GM10266 (cell line): ENCODE data around the gene KCNA5.

Source experiments
- DNase-seq: peaks from one replicate; pipeline ENCODE4 v3.0.0; 2012; ENCODE audit errors: extremely low spot score
- TF ChIP-seq, protein P1 (sequence below): IDR thresholded peaks from 2 replicates; pipeline ENCODE4 v1.5.1; 2012; ENCODE audit warnings: mild to moderate bottlenecking, low read depth; ENCODE audit not compliant: control insufficient read depth, insufficient read depth; ENCODE audit errors: missing control alignments

The KCNA5 gene

GRCh38 chr12:5034603-5035002, 9.1 kb upstream of the KCNA5 start:
- TF ChIP-seq, protein P1, sequence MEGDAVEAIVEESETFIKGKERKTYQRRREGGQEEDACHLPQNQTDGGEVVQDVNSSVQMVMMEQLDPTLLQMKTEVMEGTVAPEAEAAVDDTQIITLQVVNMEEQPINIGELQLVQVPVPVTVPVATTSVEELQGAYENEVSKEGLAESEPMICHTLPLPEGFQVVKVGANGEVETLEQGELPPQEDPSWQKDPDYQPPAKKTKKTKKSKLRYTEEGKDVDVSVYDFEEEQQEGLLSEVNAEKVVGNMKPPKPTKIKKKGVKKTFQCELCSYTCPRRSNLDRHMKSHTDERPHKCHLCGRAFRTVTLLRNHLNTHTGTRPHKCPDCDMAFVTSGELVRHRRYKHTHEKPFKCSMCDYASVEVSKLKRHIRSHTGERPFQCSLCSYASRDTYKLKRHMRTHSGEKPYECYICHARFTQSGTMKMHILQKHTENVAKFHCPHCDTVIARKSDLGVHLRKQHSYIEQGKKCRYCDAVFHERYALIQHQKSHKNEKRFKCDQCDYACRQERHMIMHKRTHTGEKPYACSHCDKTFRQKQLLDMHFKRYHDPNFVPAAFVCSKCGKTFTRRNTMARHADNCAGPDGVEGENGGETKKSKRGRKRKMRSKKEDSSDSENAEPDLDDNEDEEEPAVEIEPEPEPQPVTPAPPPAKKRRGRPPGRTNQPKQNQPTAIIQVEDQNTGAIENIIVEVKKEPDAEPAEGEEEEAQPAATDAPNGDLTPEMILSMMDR = no peak
- no peak for DNase-seq

- TF ChIP-seq, protein P1 = no peak
- DNase-seq = no peak
These were observed 8.1 kb upstream of the KCNA5 start for GRCh38 chr12:5035618-5036017.

DNA sequence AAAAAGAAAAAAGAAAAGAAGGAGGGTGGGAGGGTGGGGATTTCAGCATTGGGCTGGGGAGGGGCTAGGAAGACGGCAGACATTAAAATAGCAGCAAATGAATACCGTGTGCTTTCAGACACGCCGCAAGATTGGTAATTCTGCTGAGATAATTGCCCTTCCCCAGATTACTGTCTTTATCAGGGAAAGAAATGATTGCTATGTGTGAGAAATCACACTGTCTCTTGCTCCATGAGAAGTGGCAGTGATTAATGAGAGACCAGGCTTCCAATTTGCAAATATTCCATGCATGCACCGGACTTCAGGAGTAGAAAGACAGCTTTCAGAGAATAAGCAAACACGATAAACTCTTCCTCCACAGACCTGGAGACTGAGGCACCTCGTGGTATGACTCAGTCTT, 7.6 kb upstream of the KCNA5 start:
- TF ChIP-seq, protein P1 = no peak
- no peak for DNase-seq

DNA sequence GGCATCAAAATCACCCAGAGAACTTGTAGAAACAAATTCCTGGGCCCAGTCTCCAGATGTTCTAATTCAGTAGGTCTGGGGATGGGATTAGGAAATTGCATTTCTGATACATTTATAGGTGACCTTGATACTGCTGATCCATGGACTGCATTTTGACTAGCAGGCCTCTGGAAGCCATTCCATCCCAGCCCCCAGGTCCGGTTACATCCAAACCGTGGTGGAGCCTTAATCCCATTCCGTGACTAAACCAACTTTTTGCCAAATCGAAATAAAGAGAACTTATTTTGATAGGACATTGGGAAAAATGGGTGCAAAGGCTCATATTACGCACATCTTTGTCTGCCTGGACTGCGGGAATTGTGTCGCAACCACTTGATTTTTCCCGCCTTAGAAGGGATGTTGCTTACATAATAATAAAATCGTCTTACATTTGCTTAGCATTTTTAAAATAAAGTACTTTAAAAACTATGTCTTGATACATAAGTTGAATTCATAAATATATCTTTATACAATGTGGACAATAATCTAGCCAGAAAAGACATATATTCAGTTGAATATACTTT, 5.8 kb upstream of the KCNA5 start:
- TF ChIP-seq, protein P1 = no peak
- DNase-seq = no peak

DNA sequence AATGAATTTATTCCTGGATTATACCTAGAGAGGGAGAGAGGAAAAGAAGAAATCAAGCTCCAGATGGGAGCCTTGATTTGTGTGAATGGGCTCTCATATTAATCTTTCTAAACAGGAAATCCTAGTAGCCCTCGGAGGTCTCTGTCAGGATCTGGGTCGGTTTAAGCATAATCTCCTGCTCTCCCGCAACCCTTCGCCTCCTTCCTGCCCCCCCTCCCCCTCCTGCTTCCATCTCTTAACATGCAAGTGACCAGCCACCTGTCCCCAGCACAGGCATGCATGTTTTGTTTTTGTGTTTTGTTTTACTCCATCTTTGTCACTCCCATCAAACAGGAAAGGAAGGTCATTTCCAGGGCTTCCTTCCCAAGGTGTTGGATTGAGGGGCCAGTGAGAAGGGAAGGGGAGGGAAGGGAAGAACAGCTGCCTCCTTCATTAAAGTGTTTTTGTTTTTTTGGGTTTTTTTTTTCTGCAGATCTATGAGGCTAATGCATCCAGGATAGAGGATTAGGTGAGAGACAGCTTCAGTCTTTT, 4.8 kb upstream of the KCNA5 start:
- TF ChIP-seq, protein P1 = no peak

GRCh38 chr12:5039815-5040214, 3.9 kb upstream of the KCNA5 start:
- TF ChIP-seq, protein P1 = no peak
- DNase-seq = no peak

More for the DNA sequence above, 4.8 kb upstream of the KCNA5 start:
- DNase-seq = no peak

GRCh38 chr12:5040368-5040767, 3.3 kb upstream of the KCNA5 start:
- no peak for DNase-seq
- TF ChIP-seq, protein P1 = no peak
